GM12891 (cell line): ENCODE data around the gene TBXAS1.

Experiments
- PAX5 ChIP-seq: IDR thresholded peaks from 2 replicates; pipeline ENCODE4 v1.6.1; 2011; ENCODE audit warnings: low read length, moderate library complexity, mild to moderate bottlenecking; ENCODE audit not compliant: insufficient read depth, severe bottlenecking
- POLR2A ChIP-seq: IDR thresholded peaks from 2 replicates; pipeline ENCODE4 v1.6.1; 2011; ENCODE audit warnings: low read depth, low read length, control low read depth
- POLR2AphosphoS5 ChIP-seq: IDR thresholded peaks from 2 replicates; pipeline ENCODE4 v1.6.1; 2011; ENCODE audit warnings: low read depth, low read length, control low read depth
- POU2F2 ChIP-seq: IDR thresholded peaks from 2 replicates; pipeline ENCODE4 v1.6.1; 2011; ENCODE audit warnings: low read depth, mild to moderate bottlenecking, control low read depth, low read length, moderate library complexity
- SPI1 ChIP-seq: IDR thresholded peaks from 2 replicates; pipeline ENCODE4 v1.6.1; 2011; ENCODE audit warnings: low read depth, low read length, control low read depth
- TAF1 ChIP-seq: IDR thresholded peaks from 2 replicates; pipeline ENCODE4 v1.6.1; 2011; ENCODE audit warnings: low read depth, low read length, control low read depth

GRCh38 chr7:139808846-139809442 lies 20.1 kb upstream of the TBXAS1 start:
- no peak for TF ChIP-seq POLR2AphosphoS5
- no peak for TF ChIP-seq POLR2A
- TF ChIP-seq TAF1, result no peak
- TF ChIP-seq SPI1, result no peak
- no peak for TF ChIP-seq PAX5
- no peak for TF ChIP-seq POU2F2
